Fibroblast of peridontal ligament (primary cell): ENCODE results near the gene C19orf25.

Experiments
- DNase-seq: peaks from one replicate; pipeline ENCODE4 v3.0.0-alpha.2; 2010; ENCODE audit errors: extremely low read depth

The C19orf25 gene

GRCh38 chr19:1496714-1497577 is 17.9 kb upstream of the C19orf25 start:
- DNase-seq, result no peak

GRCh38 chr19:1495799-1496713 is 17.0 kb upstream of the C19orf25 start:
- DNase-seq, result no peak

DNA sequence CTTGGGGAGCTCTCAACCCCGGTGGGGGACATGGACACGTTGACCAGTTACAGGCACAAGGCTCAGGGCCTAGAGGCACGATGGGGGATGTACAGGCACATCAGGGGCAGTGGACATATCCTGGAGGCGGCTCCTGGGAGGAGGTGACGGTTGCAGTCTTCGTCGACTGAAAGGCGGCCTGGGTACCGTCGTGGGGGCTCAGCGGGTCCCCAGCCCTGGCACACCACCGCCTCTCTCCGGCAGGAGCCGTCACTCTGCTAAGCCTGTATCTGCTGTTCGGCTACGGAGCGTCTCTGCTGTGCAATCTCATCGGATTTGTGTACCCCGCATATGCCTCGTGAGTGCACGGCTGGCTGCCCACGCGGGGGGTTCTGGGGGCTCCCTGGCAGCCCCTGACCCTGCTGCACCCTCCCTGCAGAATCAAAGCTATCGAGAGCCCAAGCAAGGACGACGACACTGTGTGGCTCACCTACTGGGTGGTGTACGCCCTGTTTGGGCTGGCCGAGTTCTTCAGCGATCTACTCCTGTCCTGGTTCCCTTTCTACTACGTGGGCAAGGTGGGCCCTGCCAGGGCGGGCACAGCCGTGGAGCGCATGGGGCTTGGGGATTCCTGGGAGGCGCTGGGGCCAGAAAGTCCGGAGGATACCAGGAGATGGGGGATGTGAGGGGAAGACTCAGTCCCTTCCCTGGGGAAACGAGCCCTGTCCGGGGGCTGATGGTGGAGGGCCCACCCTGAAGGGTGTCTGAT is 16.2 kb upstream of the C19orf25 start:
- no peak for DNase-seq

DNA sequence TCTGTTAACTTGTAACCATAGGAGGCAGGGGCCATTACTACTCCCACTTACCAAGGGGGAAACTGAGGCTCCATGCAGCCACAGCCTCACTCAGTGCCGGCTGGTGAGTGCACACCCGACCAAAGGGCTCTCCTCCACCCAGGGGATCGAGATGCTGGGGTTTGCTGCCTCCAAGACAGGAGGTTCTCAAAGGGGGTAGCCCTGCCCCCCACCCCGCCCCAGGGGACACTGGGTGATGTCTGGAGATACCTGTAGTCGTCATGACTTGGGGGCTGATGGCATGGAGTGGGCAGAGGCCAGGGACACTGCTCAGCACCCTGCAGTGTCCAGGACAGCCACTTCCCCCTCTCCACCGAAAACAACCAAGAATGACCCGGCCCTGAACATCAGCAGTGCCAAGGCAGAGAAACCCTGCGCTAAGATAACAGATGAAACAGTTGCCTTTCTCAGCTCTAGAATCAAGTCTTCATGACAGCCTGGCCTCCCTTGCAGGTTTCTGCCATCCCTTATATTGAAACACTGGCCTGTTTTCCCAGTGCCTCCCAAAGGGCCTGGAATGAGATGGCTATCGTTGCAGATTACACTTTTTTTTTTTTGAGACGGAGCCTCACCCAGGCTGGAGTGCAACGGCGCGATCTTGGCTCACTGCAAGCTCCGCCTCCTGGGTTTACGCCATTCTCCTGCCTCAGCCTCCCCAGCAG is 15.2 kb upstream of the C19orf25 start:
- DNase-seq, result no peak

GRCh38 chr19:1492474-1493006 is 13.5 kb upstream of the C19orf25 start:
- no peak for DNase-seq

- no peak for DNase-seq
These were observed 12.8 kb upstream of the C19orf25 start for GRCh38 chr19:1491849-1492170.

DNA sequence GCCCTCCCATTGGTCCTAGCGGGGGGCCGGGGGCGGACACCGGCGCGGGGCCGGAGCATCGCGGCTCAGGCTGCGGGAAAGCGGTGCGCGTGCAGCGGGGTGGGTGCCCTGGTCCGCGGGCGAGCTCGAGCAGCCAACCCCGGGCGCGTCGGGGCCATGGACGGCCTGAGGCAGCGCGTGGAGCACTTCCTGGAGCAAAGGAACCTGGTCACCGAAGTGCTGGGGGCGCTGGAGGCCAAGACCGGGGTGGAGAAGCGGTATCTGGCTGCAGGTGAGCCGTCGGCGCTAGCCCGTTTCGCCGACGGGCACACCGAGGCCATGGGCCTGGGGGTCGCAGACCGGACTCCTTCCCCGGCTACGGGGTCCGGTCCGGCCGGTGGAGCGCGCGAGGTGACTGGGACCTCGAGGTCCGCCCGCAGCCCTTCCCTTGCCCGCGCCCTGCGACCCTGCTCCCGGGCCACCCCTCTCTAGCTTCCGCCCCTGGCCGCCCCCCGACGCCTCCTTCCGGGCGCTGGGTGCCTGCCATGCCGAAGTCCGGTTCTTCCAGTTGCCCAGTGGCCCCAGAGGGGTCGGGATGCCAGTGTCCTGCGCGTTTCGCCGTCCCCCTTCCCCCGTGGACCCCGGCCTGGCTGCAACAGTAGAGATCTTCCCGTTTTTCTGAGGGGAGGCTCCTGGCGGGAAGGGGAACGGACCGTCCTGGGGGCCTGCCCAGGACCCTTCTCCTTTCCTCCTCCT is 12.3 kb upstream of the C19orf25 start, which contains the start of gene REEP6:
Gene REEP6, plus strand, starts transcription at position 68 of the 735 bp plus-strand sequence. Its CDS starts 89 bp downstream, at position 157.
- DNase-seq, result no peak

DNA sequence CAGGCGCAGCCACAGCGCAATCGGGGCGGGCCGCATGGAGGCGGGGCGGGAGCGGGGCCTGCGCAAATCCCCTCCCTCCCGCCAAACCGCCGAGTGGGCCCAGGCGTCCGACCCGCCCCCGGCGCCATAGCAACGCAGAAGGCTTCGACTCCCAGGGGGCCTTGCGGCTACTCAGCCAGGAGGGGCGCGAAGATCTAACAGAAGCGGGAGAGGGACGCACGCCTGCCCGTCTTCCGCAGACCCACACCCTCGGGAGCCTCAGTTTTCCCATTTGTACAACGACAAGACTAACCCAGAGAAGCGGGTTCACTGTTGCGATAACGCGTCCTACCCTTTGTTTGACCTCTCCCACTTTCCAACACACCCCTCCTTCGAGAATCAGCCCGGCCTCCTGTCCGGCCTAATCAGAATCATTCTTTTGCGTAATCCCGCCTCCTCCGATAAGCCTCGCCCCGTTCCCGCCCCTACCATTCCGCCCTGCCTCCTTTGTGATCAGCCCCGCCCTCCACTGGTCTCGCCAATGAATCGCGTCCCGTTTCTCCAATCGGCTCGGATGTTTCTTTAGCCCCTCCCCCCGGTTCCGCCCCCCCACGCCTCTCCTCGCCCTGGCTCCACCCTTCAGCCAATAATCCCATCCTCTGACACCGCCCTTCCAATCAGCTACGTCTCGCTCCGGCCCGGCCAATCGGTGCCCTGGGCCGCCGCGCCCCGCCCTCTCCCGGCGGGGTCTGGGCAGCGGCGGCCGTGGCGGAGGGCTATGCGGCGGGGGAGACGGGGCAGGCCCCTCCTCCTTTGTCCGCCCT is 11.5 kb upstream of the C19orf25 start, which contains the start of gene PCSK4:
Gene PCSK4, minus strand, starts transcription at position 40 of the 803 bp plus-strand sequence. Its CDS starts 4 bp downstream, at position 36.
- peak; percentile 99 for DNase-seq

GRCh38 chr19:1489463-1490310 is 10.7 kb upstream of the C19orf25 start:
- no peak for DNase-seq

DNA sequence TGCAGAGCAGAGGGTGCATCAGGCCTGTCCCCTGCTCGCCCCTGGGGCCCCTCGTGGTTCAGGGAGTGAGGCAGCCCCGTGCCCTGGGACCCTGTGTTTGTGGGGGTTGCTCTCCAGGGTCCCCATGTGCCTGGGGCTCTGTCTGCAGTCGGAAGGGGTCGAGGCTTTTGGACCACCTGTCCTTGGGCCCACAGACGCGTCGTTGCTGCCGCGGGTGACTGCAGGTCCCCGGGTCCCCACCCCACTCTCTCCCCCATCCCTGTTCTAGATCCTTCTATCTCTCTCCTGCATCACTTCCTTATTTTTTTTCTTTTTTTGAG is 9.2 kb upstream of the C19orf25 start:
- no peak for DNase-seq

DNA sequence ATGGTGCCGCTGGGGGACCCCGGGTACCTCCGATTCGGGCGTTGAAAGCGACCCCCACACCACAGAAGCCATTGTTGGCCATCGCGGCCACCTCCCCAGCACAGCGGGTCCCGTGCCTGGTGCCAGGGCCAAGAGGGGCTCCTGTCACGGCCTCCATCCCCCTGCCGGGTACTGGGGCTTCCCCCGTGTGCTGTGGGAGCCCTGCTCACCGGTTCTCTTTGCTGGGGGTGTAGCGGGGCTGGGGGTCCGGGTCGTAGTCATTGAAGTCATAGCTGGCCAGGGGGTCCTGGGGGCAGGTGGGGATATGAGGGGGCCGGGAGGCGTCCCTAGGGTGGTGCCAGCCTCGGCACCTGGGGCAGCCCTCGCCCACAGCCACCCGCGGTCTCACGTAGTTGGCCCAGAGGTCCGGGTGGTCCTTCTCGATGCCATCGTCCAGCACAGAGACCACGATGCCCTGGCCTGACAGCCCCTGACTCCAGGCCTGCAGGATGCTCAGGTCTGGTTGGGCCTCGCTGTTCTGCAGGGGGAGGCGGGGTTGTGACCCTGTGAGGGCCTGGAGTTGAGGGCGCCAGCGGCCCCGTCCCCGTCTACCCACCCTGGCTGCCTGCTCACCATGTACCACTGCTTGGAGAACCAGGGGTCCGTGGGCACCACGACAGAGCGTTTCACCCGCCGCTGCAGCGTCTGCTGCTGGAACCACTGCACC is 8.7 kb upstream of the C19orf25 start:
- no peak for DNase-seq

DNA sequence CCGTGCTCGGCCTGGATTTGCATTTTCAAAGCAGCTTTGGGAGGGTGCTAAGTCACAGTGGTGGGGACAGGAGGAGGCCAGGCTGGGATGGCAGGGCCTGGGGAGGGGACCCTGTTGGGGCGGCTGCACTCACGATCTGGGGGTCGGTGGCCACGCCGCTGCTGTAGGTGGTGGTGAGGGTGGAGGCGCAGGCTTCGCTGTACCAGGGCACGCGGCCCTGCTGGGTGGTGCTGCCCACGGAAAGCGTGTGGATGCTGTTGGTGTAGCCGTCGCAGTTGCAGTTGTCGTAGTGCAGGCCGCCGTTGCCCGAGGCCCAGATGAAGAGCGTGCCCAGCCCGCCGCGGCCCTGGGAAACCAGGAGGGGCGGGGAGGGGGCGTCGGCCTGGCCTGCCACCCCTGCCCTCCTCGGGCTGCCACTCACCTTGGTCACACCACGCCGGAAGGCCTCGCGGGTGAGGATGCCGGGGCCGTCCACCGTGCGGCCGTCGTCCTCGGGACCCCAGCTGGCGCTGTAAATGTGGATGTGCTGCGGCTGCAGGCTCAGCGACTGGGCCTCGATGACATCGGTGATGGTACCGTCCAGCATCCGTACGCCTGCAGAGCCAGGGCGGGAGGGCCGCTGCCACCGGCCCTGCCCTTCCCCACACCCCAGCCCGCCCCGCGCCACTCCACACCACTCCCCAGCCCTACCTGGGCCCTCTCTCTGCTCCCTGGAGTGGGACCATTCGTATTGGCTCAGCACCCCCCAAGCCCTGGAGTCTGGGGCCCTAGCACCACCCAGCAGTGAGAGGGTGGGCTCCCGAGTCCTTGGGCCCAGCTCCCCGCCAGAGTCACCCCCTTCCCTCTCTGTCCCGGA is 7.9 kb upstream of the C19orf25 start:
- DNase-seq, result no peak

DNA sequence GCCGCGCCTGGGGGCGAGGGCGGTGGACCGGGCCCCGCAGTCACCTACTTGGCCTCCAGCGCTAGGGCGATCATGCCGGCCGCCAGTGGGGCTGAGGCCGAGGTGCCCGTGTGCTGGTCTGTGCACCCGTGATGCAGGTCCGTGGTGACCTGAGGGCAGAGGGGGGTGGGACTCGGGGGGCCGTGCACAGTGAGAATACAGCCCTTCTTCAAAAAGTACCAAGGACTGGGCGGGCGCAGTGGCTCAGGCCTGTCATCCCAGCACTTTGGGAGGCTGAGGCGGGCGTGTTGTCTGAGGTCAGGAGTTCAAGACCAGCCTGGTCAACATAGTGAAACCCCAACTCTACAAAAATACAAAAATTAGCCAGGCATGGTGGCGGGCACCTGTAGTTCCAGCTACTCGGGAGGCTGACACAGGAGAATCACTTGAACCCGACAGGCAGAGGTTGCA is 5.0 kb upstream of the C19orf25 start:
- DNase-seq, result no peak

DNA sequence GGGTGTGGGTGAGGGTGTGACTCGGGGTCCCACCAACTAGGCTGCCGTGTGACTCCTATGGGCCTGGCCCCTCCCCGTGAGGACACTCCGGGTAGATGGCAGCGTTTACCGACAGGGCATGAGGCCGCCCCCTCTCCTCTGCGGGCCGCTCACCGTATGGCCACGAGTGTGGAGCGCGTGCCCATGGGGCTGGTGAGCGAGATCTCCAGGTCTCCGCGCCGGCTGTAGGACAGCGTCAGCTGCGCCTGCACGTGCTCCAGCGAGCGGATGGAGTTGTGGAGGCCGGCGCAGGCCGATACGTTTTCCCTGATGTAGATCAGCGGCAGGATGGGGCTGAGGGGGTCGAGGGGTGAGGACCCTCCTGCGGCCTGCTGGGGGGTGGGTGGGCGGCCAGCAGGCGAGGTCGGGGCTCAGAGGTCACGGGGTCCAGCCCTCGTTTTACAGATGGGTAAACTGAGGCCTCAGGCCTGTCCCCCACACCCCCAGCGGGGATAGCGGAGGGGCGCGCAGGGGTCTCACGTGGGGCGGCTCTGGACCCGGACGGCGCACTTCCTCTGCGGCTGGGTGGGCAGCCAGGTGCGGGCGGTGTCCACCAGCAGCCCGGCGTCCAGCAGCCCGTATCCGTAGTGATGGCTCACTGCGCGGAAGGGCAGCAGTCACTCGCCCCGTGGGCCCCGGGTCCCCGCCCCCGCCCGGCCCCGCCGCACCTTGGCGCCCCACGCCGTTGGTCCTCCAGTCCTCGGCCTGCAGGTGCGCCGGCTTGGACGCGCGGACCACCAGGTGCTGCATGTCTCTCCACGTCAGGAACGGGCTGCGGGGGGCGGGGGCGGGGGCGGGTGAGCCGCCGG is 4.3 kb upstream of the C19orf25 start:
- no peak for DNase-seq

DNA sequence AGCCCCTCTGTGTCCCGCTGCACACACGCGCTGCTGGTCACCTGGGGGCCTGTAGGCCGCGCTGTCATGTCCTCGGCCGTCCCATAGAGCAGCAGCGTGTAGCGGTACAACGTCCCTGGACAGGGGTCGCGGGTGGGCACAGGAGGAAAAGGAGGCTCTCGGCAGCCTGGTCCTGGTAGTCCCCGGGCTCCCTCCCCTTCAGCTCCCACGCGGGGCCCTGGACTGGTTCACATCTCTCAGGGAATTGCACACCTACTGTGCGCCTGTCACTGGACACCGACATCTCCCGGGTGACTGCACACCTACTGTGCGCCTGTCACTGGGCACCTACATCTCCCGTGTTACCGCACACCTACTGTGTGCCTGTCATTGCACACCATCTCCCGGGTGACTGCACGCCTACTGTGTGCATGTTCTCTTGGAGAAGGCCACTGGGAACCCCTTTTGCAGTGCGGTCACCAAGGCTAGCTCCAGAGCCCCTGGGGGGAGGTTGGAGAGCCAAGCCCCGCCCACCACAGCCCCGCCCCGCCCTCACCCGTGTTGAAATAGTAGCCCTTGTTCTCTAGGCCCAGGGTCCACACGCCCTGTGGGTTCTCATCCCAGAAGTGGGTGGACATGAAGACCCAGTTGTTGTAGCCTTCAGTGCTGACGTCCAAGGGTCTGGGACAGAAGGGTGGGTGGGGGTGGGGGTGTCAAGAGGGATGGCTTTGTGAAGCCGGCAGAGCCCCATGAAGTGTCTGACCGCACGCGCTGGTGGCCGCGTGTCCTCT is 3.5 kb upstream of the C19orf25 start:
- DNase-seq, result no peak
